Transverse colon (tissue), 4 donors: Measurements from ENCODE around the gene ECT2L. TPM values are rescaled to one million over a fixed set of nuclear protein-coding genes. Genes with fewer than 3 reads are reported as not detected.

Source experiments
- DNase-seq: peaks from one replicate; pipeline ENCODE4 v3.0.0-alpha.2; 2019
- H3K27ac ChIP-seq, 4 donors: fragments of 200-600 bp; sonication (generic); 2 replicates each; pipeline ENCODE4 v1.5.1; 2016 to 2018; ENCODE audit warnings: inconsistent platforms in 4 of 4
- H3K27me3 ChIP-seq: fragments of 200-600 bp; sonication (generic); 2 replicates; pipeline ENCODE4 v1.5.1; 2017; ENCODE audit warnings: inconsistent platforms
- H3K36me3 ChIP-seq, 4 donors: fragments of 200-600 bp; sonication (generic); 2 replicates each; pipeline ENCODE4 v1.5.1; 2017 to 2019; ENCODE audit warnings: inconsistent platforms in 4 of 4
- H3K4me1 ChIP-seq, 4 donors: fragments of 200-600 bp; sonication (generic); 2 replicates each; pipeline ENCODE4 v1.5.1; 2017 to 2020; ENCODE audit warnings: inconsistent platforms in 4 of 4
- H3K4me3 ChIP-seq, 4 donors: fragments of 200-600 bp; sonication (generic); 1 replicate in 1 of 4; 2 replicates in 3 of 4; pipeline versions ENCODE4 v1.5.1 to v1.6.1; 2017 to 2019; ENCODE audit warnings: inconsistent platforms in 4 of 4
- H3K9me3 ChIP-seq, 2 donors: fragments of 200-600 bp; sonication (generic); 2 replicates each; pipeline ENCODE4 v1.5.1; 2017 to 2019; ENCODE audit warnings: inconsistent platforms in 2 of 2
- CTCF ChIP-seq, 5 experiments: fragments of 200-600 bp in 3 of 5; fragments of 450-650 bp in 2 of 5; sonication (generic) in 3 of 5; IDR thresholded peaks; 1 replicate in 2 of 5; 2 replicates in 3 of 5; pipeline ENCODE4 v1.5.1; 2016 to 2017; ENCODE audit warnings: antibody characterized with exemption in 5 of 5, inconsistent platforms in 3 of 5, mild to moderate bottlenecking in 2 of 5, moderate library complexity in 1 of 5
- EP300 ChIP-seq: sonication (generic); formaldehyde crosslinking; IDR thresholded peaks from one replicate; pipeline ENCODE4 v1.6.1; 2017; ENCODE audit warnings: antibody characterized with exemption, low read depth
- POLR2A ChIP-seq: fragments of 450-650 bp; IDR thresholded peaks from one replicate; pipeline ENCODE4 v1.6.1; 2016; ENCODE audit warnings: antibody characterized with exemption, mild to moderate bottlenecking, moderate library complexity
- POLR2AphosphoS5 ChIP-seq, 3 donors: sonication (generic); formaldehyde crosslinking; IDR thresholded peaks; one replicate each; pipeline ENCODE4 v1.6.1; 2016; ENCODE audit warnings: antibody characterized with exemption in 3 of 3
- WGBS, 2 donors: methylation state at CpG; one replicate each; pipeline ENCODE4 v1.1.5; 2018; ENCODE audit warnings: low coverage in 1 of 2; 5-methylcytosine and 5-hydroxymethylcytosine counted together
- in situ Hi-C, 4 donors: fragments of 200-750 bp; cut with MboI; loops; one replicate each; pipeline versions ENCODE4 v1.15.0 to v1.15.1; 2017; ENCODE audit warnings: low sequenced_read_pairs in 3 of 4, low pct_ligation_motif_present in 1 of 4, low pct_unique_long_range_greater_than_20kb in 1 of 4
- intact Hi-C: fragments of 100-400 bp; cut with DNase I; formaldehyde crosslinking; loops from one replicate; pipeline ENCODE4 v1.15.1; 2023; ENCODE audit warnings: low total_unique reads
- total RNA-seq, 4 donors: library from RNA; depleted of rRNA; stranded (reverse); fragments of >200 nt; gene quantifications; one replicate each; pipeline ENCODE4 v1.1.0, GENCODE V29; 2016

The ECT2L gene
- total RNA-seq, 4 donors from 2014 or later = 0.16 TPM; not detected in 3

GRCh38 chr6:138815221-138815620, 19.3 kb downstream of the ECT2L start:
- Histone ChIP-seq H3K36me3 (no peaks in the 10 kb centered on the region), H3K27me3 (no peaks in the 10 kb centered on the region), H3K27ac (no peak overlapping the region), H3K9me3 (no peaks in the 10 kb centered on the region), H3K4me3 (no peak overlapping the region), H3K4me1 (peaks cover 0 to 26% (median 13%) of the 10 kb centered on the region in 4 donors)
- in situ Hi-C loops (loop anchor here (5.0 to 25.0 kb wide), 7 partner anchors 170 to 552 kb away; partner anchors contain the start of genes CITED2 (in 2 of the 4) and REPS1 (in 2 of the 4)), intact Hi-C loops (loop anchor here (5.0 kb wide), 1 partner anchor 172 kb away; the partner anchor contains the start of gene REPS1)
- no peak for DNase-seq
- TF ChIP-seq POLR2AphosphoS5 (IDR thresholded peaks at IDR 0.05) = no peak
- no peak for TF ChIP-seq EP300
- no peak for TF ChIP-seq POLR2A
- TF ChIP-seq CTCF (IDR thresholded peaks at IDR 0.05) = no peak
- 75 to 89% methylated on average over 3 to 6 of the region's 6 CpGs for WGBS, 2 donors

DNA sequence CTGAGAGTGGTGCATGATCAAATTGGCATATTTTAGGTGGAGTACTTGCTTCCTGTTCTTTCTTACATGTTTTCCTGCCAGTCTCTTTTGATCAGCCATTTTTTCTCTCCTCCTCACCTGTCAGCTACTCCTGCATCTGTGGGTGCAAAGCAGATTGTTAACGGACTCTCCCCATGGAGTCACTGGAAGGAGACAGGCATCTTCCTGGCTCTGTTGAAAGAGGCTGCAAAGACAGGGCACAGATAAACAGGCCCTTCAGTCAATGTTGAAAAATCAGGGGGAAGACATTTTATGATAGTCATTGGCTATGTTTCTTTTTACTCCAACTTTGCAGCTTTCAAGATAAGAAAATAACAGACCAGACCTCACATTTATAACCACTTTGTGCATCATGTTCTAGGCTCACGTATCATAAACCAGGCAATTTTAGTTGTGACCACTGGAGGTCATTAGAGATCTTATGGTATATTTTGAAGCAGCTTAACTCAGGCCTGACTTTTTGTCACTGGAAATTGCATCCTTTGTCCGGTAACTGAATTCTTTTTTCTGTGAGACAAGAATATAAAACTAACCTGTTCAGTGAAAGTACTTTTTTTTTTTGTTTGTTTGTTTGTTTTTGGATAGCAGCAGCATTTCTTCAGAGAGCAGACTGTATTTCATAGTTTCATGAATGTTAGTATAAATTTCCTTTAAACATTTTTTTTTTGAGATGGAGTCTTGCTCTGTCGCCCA, 20.1 kb downstream of the ECT2L start:
- Histone ChIP-seq H3K27ac (peak overlapping the region; percentile 15 to 37 (median 21)), H3K36me3 (no peaks in the 10 kb centered on the region), H3K4me1 (peaks cover 0 to 26% (median 13%) of the 10 kb centered on the region in 4 donors), H3K9me3 (no peaks in the 10 kb centered on the region), H3K4me3 (no peak overlapping the region), H3K27me3 (no peaks in the 10 kb centered on the region)
- TF ChIP-seq EP300 (no peak), CTCF (IDR thresholded peaks at IDR 0.05) (peak; percentile 70 to 80 (median 75)), POLR2AphosphoS5 (IDR thresholded peaks at IDR 0.05) (no peak), POLR2A (no peak)
- in situ Hi-C loops (loop anchor here (5.0 to 25.0 kb wide), 7 partner anchors 169 to 551 kb away; partner anchors contain the start of genes CITED2 (in 2 of the 4) and REPS1 (in 2 of the 4)), intact Hi-C loops (loop anchor here (5.0 kb wide), 1 partner anchor 171 kb away; the partner anchor contains the start of gene REPS1)
- 0 to 25% methylated on average over 1 to 4 of the region's 4 CpGs for WGBS, 2 donors
- DNase-seq = no peak

- 22% methylated on average over 4 of the region's 4 CpGs; no CpG with 5 or more reads in 1 of the 2 donors for WGBS, 2 donors
- peaks cover 0 to 26% (median 13%) of the 10 kb centered on the region in 4 donors for H3K4me1 ChIP-seq
- DNase-seq = peak; percentile 89
- in situ Hi-C loops = loop anchor here (5.0 to 25.0 kb wide), 7 partner anchors 167 to 550 kb away; partner anchors contain the start of genes CITED2 (in 2 of the 4) and REPS1 (in 2 of the 4)
- intact Hi-C loops = loop anchor here (2.0 to 5.0 kb wide), 2 partner anchors 170 to 541 kb away; partner anchors contain the start of gene REPS1
- H3K27ac ChIP-seq = peak overlapping the region; percentile 50 to 72 (median 66)
- no peaks in the 10 kb centered on the region for H3K36me3 ChIP-seq
- H3K27me3 ChIP-seq = no peaks in the 10 kb centered on the region
- no peaks in the 10 kb centered on the region for H3K9me3 ChIP-seq
- peak; percentile 17 for TF ChIP-seq POLR2A
- TF ChIP-seq POLR2AphosphoS5 (IDR thresholded peaks at IDR 0.05) = peak in 2 of 3 donors; percentile 65 to 76
- no peak for TF ChIP-seq EP300
- no peak for TF ChIP-seq CTCF (IDR thresholded peaks at IDR 0.05)
- H3K4me3 ChIP-seq = no peak overlapping the region
Measured at GRCh38 chr6:138817799-138818198, 21.9 kb downstream of the ECT2L start.
